ENCODE measurements around the gene SHFL.

- TF ChIP-seq CTCF (conservative IDR thresholded peaks at IDR 0.05; ENCODE audit: low read depth, low read length) (no peak), EZH2 (IDR thresholded peaks at IDR 0.05; ENCODE audit: low read length, unreplicated experiment) (no peak), EZH2phosphoT487 (IDR thresholded peaks at IDR 0.05; ENCODE audit: borderline replicate concordance, low read length) (no peak)
These were observed 5.2 kb downstream of the SHFL start for GRCh38 chr19:10091370-10091687.
